DOHH2 (cell line): ENCODE results near the gene EIF2D.
"Not testable (repeated sequence)": the region's sequence is repeated elsewhere in the genome, so short reads cannot be mapped to it uniquely, and the experiment has no call there.

Experiments used
- EZH2phosphoT487 ChIP-seq: fragments of 200-600 bp; sonication (generic); IDR thresholded peaks from 2 replicates; pipeline ENCODE4 v1.6.1; 2017; ENCODE audit warnings: borderline replicate concordance, mild to moderate bottlenecking, antibody characterized with exemption, low read length, moderate library complexity, mixed read lengths
- TF ChIP-seq, protein P1 (sequence below): fragments of 200-600 bp; sonication (generic); IDR thresholded peaks from one replicate; pipeline ENCODE4 v1.5.1; 2014; ENCODE audit warnings: antibody characterized with exemption, mild to moderate bottlenecking, low read depth, low read length; ENCODE audit not compliant: poor library complexity, severe bottlenecking

DNA sequence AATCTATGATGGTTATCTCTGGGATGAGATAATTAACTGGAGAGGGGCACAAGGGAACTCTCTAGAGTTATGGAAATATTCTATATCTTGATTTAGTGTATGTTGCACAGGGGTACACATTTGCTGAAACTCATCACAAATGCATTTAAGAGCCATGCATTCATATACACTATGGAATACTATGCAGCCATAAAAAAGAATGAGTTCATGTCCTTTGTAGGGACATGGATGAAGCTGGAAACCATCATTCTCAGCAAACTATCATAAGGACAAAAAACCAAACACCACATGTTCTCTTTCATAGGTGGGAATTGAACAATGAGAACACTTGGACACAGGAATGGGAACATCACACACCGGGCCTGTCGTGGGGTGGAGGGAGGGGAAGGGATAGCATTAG is 14.1 kb upstream of the EIF2D start:
- TF ChIP-seq, protein P1, sequence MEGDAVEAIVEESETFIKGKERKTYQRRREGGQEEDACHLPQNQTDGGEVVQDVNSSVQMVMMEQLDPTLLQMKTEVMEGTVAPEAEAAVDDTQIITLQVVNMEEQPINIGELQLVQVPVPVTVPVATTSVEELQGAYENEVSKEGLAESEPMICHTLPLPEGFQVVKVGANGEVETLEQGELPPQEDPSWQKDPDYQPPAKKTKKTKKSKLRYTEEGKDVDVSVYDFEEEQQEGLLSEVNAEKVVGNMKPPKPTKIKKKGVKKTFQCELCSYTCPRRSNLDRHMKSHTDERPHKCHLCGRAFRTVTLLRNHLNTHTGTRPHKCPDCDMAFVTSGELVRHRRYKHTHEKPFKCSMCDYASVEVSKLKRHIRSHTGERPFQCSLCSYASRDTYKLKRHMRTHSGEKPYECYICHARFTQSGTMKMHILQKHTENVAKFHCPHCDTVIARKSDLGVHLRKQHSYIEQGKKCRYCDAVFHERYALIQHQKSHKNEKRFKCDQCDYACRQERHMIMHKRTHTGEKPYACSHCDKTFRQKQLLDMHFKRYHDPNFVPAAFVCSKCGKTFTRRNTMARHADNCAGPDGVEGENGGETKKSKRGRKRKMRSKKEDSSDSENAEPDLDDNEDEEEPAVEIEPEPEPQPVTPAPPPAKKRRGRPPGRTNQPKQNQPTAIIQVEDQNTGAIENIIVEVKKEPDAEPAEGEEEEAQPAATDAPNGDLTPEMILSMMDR = not testable (repeated sequence)
- not testable (repeated sequence) for TF ChIP-seq EZH2phosphoT487
